GM06990 (cell line): ENCODE measurements around the gene PIGU.
A peak's percentile ranks its signal among the peaks of the same experiment; 100 is the strongest.
"Not testable (repeated sequence)": the region's sequence is repeated elsewhere in the genome, so short reads cannot be mapped to it uniquely, and the experiment has no call there.

ENCODE experiments used
- DNase-seq: peaks from one replicate; pipeline ENCODE4 v3.0.0-alpha.2; 2011; ENCODE audit not compliant: insufficient read length; ENCODE audit errors: extremely low read depth
- H3K27me3 ChIP-seq: replicated peaks from 2 replicates; pipeline ENCODE4 v1.6.0; 2011; ENCODE audit warnings: low read length; ENCODE audit not compliant: control insufficient read depth, insufficient read depth
- H3K36me3 ChIP-seq: 2 replicates; pipeline ENCODE4 v1.5.1; 2011; ENCODE audit warnings: low read length; ENCODE audit not compliant: control insufficient read depth, insufficient read depth
- H3K4me3 ChIP-seq: replicated peaks from 2 replicates; pipeline ENCODE4 v1.5.1; 2011; ENCODE audit warnings: low read depth, mild to moderate bottlenecking, control low read depth, low read length
- TF ChIP-seq, protein P1 (sequence below): IDR thresholded peaks from 2 replicates; pipeline ENCODE4 v1.5.1; 2011; ENCODE audit warnings: low read length, control low read depth, mild to moderate bottlenecking, inconsistent platforms; ENCODE audit not compliant: insufficient read depth, poor library complexity, severe bottlenecking

Gene PIGU

DNA sequence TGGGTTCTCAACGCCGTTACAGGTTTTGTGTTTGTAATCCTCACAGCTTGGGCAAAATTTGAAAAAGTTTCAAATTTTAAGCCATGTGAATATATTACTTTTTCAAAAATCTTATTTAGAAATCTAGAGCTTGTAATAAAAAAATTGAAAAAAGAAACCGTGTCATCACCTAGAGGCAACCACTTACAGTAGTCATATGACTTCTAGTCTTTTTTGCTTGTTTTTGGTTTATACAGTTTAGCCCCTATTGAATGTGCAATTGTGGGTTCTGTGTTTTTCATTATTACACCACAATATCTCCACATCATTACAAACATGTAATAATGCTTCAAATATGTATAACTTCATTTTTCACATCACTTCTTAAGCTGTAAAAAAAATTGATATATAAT is 159.8 kb downstream of the PIGU start:
- Histone ChIP-seq H3K27me3 (no peaks in the 10 kb centered on the region), H3K36me3 (no peaks in the 10 kb centered on the region; the same call in 1 of the 2 replicates), H3K4me3 (peak overlapping the region; percentile 91)
- no peak for DNase-seq
- TF ChIP-seq, protein P1, sequence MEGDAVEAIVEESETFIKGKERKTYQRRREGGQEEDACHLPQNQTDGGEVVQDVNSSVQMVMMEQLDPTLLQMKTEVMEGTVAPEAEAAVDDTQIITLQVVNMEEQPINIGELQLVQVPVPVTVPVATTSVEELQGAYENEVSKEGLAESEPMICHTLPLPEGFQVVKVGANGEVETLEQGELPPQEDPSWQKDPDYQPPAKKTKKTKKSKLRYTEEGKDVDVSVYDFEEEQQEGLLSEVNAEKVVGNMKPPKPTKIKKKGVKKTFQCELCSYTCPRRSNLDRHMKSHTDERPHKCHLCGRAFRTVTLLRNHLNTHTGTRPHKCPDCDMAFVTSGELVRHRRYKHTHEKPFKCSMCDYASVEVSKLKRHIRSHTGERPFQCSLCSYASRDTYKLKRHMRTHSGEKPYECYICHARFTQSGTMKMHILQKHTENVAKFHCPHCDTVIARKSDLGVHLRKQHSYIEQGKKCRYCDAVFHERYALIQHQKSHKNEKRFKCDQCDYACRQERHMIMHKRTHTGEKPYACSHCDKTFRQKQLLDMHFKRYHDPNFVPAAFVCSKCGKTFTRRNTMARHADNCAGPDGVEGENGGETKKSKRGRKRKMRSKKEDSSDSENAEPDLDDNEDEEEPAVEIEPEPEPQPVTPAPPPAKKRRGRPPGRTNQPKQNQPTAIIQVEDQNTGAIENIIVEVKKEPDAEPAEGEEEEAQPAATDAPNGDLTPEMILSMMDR: no peak

DNA sequence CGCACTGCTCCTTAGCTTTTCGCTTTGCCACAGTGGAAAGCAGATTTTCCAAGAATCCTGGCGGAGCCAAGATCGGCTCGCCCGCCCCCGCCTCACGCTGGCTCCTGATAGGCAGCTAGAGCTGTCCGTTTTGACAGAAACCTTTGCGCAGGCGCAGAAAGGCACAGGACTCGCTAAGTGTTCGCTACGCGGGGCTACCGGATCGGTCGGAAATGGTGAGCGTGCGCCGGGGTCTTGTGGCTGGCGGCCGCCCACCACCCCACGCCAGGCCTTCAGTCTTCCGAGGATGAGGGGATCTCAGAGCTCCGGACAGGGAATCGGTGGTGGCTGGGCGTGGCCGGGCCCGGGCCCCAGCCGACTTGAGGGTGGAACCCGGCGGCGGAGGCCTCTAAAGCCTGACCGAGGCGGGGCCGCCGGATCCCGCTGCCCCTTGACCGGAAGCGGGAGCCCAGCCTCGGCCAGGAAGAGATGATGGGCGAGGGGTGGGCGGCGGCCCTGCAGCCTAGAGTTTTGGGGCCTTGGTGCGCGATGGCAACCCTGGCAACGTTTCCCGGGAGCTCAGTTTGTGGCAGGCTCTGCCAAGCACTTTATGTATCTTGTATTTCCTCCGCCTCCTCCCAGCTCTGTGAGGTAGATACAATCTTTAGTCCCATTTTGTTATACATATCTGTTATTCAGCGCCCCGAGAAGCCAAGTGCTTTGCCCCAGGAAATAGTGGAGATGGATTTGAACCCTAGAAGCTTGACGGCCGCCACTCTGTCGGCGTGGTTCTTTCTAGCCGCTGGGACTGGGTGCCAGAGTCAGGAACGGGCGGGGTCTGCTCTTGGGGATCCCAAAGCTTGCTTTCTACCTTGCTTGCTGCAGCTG is 160.4 kb downstream of the PIGU start, which contains the start of gene DYNLRB1:
Gene DYNLRB1, plus strand, starts transcription at position 176 of the 867 bp plus-strand sequence. Its CDS starts 37 bp downstream, at position 213.
- peak within 1 kb of the TSS; percentile 91 for H3K4me3 ChIP-seq
- H3K36me3 ChIP-seq: no peaks in the 10 kb centered on the region; the same call in 1 of the 2 replicates
- H3K27me3 ChIP-seq: no peaks in the 10 kb centered on the region
- peak; percentile 87 for DNase-seq
- TF ChIP-seq, protein P1: no peak

DNA sequence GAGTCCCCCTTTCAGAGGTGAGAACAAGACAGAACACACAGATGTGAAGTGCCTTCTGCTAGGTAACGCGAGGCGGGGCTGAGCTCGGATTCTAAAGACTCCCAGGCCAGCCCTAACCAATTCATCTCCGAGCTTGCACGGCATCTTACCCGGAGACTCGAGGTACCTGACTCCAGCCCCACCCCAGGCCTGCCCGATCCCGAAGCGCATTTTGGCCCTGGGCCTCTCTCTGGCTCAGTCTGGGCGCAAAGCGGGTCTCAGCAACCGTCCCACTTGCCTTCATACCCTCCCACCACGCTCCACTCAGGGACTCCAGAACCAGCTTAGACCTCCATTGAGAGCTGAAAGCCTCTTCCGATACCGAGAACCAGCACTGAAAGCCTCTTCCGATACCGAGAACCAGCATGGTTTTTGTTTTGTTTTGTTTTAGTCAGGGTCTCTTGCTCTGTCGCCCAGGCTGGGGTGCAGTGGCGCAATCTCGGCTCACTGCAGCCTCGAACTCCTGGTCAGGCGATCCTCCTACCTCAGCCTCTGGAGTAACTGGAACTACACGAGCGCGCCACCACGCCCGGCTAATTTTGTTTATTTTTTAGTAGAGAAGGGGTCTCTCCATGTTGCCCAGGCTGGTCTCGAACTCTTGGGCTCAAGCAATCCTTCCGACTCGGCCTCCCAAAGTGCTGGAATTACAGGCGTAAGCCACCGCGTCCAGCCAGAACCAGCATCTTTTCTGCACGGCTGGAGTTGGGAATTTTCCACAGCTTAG is 161.2 kb downstream of the PIGU start:
- TF ChIP-seq, protein P1: no peak
- peak; percentile 83 for DNase-seq
- no peaks in the 10 kb centered on the region; the same call in 1 of the 2 replicates for H3K36me3 ChIP-seq
- H3K27me3 ChIP-seq: no peaks in the 10 kb centered on the region
- peak overlapping the region; percentile 91 for H3K4me3 ChIP-seq

DNA sequence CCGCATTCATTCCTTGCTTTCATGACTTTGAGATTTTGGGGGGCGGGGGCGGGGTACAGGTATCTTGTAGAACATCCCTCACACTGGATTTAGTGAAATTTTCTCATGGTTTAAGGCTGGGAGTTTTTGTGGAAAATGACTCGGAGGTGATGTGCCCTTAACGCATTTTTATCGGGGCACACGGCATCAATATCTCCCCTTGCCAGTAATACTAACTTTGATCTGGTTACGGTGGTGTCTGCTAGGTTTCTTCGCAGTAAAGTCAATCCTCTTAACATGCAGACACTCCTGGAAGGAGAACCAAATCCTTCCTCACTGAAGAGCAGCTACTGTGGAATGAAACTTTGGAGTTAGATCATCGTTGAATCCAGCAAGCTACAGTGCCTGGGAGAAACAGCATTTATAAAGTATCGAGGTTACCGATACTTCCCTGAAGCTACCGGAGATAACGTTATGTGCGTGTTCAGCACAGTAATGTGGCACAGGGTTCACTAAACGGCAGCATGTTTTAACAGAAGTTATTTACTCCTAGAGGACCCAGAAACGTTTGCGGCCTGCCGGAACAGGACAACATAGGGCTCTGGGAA is 161.9 kb downstream of the PIGU start:
- peak overlapping the region; percentile 91 for H3K4me3 ChIP-seq

DNA sequence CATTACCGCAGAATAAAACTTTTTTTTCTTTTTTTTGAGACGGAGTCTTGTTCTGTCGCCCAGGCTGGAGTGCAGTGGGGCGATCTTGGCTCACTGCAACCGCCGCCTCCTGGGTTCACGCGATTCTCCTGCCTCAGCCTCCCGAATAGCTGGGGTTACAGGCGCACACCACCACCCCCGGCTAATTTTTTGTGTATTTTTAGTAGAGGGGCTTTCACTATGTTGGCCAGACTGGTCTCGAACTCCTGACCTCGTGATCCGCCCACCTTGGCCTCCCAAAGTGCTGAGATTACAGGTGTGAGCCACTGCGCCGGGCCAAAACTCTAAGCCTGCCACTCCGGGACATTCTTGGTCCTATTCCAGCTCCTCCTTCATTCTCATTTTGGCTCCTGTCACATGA is 162.9 kb downstream of the PIGU start:
- not testable (repeated sequence) for H3K27me3 ChIP-seq, H3K36me3 ChIP-seq, H3K4me3 ChIP-seq, DNase-seq

More for the DNA sequence above, 161.9 kb downstream of the PIGU start:
- DNase-seq: no peak
- Histone ChIP-seq H3K36me3 (no peaks in the 10 kb centered on the region; the same call in 1 of the 2 replicates), H3K27me3 (no peaks in the 10 kb centered on the region)
- TF ChIP-seq, protein P1: no peak
